Suprapubic skin (tissue), 3 donors: ENCODE measurements around the gene SGMS2.

ENCODE experiments used
- EP300 ChIP-seq: sonication (generic); formaldehyde crosslinking; IDR thresholded peaks from one replicate; pipeline ENCODE4 v1.6.1; 2017; ENCODE audit warnings: antibody characterized with exemption
- TF ChIP-seq, protein P1 (sequence below), 2 donors: fragments of 200-600 bp in 1 of 2; fragments of 450-650 bp in 1 of 2; sonication (generic) in 1 of 2; IDR thresholded peaks; one replicate each; pipeline ENCODE4 v1.5.1; 2016 to 2019; ENCODE audit warnings: antibody characterized with exemption in 2 of 2, mild to moderate bottlenecking in 1 of 2, moderate library complexity in 1 of 2

GRCh38 chr4:107777890-107778289 is 46.8 kb upstream of the SGMS2 start:
- TF ChIP-seq, protein P1, sequence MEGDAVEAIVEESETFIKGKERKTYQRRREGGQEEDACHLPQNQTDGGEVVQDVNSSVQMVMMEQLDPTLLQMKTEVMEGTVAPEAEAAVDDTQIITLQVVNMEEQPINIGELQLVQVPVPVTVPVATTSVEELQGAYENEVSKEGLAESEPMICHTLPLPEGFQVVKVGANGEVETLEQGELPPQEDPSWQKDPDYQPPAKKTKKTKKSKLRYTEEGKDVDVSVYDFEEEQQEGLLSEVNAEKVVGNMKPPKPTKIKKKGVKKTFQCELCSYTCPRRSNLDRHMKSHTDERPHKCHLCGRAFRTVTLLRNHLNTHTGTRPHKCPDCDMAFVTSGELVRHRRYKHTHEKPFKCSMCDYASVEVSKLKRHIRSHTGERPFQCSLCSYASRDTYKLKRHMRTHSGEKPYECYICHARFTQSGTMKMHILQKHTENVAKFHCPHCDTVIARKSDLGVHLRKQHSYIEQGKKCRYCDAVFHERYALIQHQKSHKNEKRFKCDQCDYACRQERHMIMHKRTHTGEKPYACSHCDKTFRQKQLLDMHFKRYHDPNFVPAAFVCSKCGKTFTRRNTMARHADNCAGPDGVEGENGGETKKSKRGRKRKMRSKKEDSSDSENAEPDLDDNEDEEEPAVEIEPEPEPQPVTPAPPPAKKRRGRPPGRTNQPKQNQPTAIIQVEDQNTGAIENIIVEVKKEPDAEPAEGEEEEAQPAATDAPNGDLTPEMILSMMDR (IDR thresholded peaks at IDR 0.05) = no peak
- no peak for TF ChIP-seq EP300
